Stomach (tissue), 9 donors: ENCODE measurements around the gene YBEY. TPM values are rescaled to one million over a fixed set of nuclear protein-coding genes. Genes with fewer than 3 reads are reported as not detected.

Experiments used
- DNase-seq, 2 donors: peaks; one replicate each; pipeline versions ENCODE4 v3.0.0 to v3.0.0-alpha.2; 2013 to 2019
- H3K27ac ChIP-seq, 5 donors: fragments of 200-600 bp in 4 of 5; sonication (generic) in 4 of 5; one replicate each; pipeline ENCODE4 v1.5.1; 2013 to 2019; ENCODE audit warnings: mild to moderate bottlenecking in 1 of 5, moderate library complexity in 1 of 5
- H3K27me3 ChIP-seq, 3 donors: fragments of 200-600 bp; sonication (generic); one replicate each; pipeline ENCODE4 v1.5.1; 2017 to 2019; ENCODE audit warnings: mixed run types in 1 of 3
- H3K36me3 ChIP-seq, 4 donors: fragments of 200-600 bp; sonication (generic); 1 replicate in 3 of 4; 2 replicates in 1 of 4; pipeline ENCODE4 v1.5.1; 2016 to 2019
- H3K4me1 ChIP-seq, 4 donors: fragments of 200-600 bp; sonication (generic); one replicate each; pipeline ENCODE4 v1.5.1; 2016 to 2019
- H3K4me3 ChIP-seq, 4 donors: fragments of 200-600 bp; sonication (generic) in 3 of 4; one replicate each; pipeline ENCODE4 v1.5.1; 2016 to 2019; ENCODE audit warnings: mild to moderate bottlenecking in 1 of 4
- H3K9me3 ChIP-seq, 4 donors: fragments of 200-600 bp; sonication (generic); one replicate each; pipeline ENCODE4 v1.5.1; 2016 to 2019
- EP300 ChIP-seq: sonication (generic); formaldehyde crosslinking; IDR thresholded peaks from one replicate; pipeline ENCODE4 v1.6.1; 2017; ENCODE audit warnings: antibody characterized with exemption
- POLR2A ChIP-seq, 4 donors: fragments of 450-650 bp; IDR thresholded peaks; one replicate each; pipeline ENCODE4 v1.6.1; 2016; ENCODE audit warnings: antibody characterized with exemption in 4 of 4, control low read depth in 2 of 4, mild to moderate bottlenecking in 1 of 4, moderate library complexity in 1 of 4
- POLR2AphosphoS5 ChIP-seq, 3 donors: sonication (generic); formaldehyde crosslinking; IDR thresholded peaks; one replicate each; pipeline ENCODE4 v1.6.1; 2016; ENCODE audit warnings: antibody characterized with exemption in 3 of 3
- WGBS, 5 donors: extraction: QIAGEN DNeasy Blood & Tissue Kit in 3 of 5; methylation state at CpG; one replicate each; pipeline versions ENCODE4 v1.1.5 to v1.1.7; 2013 to 2018; 5-methylcytosine and 5-hydroxymethylcytosine counted together
- intact Hi-C: fragments of 100-400 bp; cut with DNase I; formaldehyde crosslinking; loops from one replicate; pipeline ENCODE4 v1.15.1; 2023; ENCODE audit warnings: low total_unique reads
- polyA plus RNA-seq, 3 donors: library from polyadenylated mRNA; stranded (reverse); fragments of 200-250 nt; gene quantifications; one replicate each; pipeline ENCODE4 v1.2.3, GENCODE V29; 2013
- total RNA-seq, 5 donors: library from RNA; depleted of rRNA; stranded (reverse); fragments of >200 nt; gene quantifications; one replicate each; pipeline versions ENCODE4 v1.1.0 to v1.2.3, GENCODE V29; 2014 to 2016
- TF ChIP-seq, protein P1 (sequence below), 7 experiments: fragments of 450-650 bp in 4 of 7; fragments of 200-600 bp in 3 of 7; sonication (generic) in 3 of 7; IDR thresholded peaks; one replicate each; pipeline ENCODE4 v1.5.1; 2016 to 2019; ENCODE audit warnings: antibody characterized with exemption in 7 of 7, control low read depth in 2 of 7, mild to moderate bottlenecking in 1 of 7
- donor health status: healthy with polysubstance abuse.
- donor health status: Bipolar disorder and iron deficiency.
- donor health status: healthy.

Gene YBEY
- total and polyA plus RNA-seq, 8 donors, result 1.0 to 22.0 (median 12.9) TPM

DNA sequence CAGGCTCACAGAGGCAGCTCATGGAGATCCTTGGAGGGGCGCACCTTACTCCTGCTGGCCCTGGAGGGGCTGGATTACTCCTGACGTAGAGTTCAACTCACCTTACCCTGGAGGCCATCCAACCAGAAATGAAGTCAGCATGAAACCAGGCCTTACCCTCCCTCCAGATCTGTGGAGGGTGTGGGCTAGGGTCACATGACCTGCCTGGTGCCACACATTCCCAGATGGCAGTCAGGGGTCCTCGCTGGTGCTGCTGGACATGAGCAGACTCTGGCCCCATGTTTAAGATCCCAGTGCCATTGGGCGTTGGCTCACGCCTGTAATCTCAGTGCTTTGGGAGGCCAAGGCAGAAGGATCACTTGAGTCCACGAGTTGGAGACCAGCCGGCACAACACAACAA, 33.0 kb downstream of the YBEY start:
- Histone ChIP-seq H3K4me1 (peaks cover 15 to 48% (median 22%) of the 10 kb centered on the region in 4 donors), H3K27me3 (no peaks in the 10 kb centered on the region), H3K9me3 (no peaks in the 10 kb centered on the region), H3K36me3 (peaks cover 0 to 6% (median 1%) of the 10 kb centered on the region in 4 donors), H3K4me3 (no peak overlapping the region), H3K27ac (no peak overlapping the region)
- no peak for DNase-seq
- WGBS, 5 donors, result 89 to 98% (median 94%) methylated on average over 6 to 7 of the region's 7 CpGs
- TF ChIP-seq POLR2A (IDR thresholded peaks at IDR 0.05) (no peak), POLR2AphosphoS5 (IDR thresholded peaks at IDR 0.05) (no peak), EP300 (no peak)
- TF ChIP-seq, protein P1, sequence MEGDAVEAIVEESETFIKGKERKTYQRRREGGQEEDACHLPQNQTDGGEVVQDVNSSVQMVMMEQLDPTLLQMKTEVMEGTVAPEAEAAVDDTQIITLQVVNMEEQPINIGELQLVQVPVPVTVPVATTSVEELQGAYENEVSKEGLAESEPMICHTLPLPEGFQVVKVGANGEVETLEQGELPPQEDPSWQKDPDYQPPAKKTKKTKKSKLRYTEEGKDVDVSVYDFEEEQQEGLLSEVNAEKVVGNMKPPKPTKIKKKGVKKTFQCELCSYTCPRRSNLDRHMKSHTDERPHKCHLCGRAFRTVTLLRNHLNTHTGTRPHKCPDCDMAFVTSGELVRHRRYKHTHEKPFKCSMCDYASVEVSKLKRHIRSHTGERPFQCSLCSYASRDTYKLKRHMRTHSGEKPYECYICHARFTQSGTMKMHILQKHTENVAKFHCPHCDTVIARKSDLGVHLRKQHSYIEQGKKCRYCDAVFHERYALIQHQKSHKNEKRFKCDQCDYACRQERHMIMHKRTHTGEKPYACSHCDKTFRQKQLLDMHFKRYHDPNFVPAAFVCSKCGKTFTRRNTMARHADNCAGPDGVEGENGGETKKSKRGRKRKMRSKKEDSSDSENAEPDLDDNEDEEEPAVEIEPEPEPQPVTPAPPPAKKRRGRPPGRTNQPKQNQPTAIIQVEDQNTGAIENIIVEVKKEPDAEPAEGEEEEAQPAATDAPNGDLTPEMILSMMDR (IDR thresholded peaks at IDR 0.05), result no peak
- intact Hi-C loops, result no loop called here

DNA sequence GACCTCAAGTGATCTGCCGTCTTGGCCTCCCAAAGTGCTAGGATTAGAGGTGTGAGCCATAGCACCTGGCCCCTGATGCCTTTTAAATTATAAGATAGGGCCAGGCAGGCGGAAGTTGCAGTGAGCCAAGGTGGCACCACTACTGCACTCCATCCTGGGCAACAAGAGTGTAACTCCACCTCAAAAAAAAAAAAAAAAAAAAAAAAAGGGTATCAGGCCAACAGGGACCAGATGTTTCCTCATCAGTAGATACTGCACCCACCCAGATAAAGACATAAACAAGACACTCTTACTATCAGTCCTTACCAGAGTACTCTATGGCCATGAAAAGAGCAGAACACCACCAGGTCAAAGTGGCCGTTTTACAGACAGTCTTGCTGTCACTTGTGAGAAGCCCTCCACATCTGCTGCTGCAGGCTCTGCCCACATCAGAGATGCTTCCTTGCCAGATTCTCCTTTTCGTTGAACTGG, 34.2 kb downstream of the YBEY start:
- H3K36me3 ChIP-seq, result no peaks in the 10 kb centered on the region
- H3K27me3 ChIP-seq, result no peaks in the 10 kb centered on the region
- DNase-seq, result no peak
- TF ChIP-seq, protein P1 (IDR thresholded peaks at IDR 0.05), result no peak
- TF ChIP-seq EP300 (no peak), POLR2A (IDR thresholded peaks at IDR 0.05) (no peak), POLR2AphosphoS5 (IDR thresholded peaks at IDR 0.05) (no peak)
- no peak overlapping the region for H3K4me3 ChIP-seq
- WGBS, 5 donors, result 64 to 74% (median 70%) methylated on average over 4 of the region's 4 CpGs
- intact Hi-C loops, result no loop called here
- no peaks in the 10 kb centered on the region for H3K9me3 ChIP-seq
- no peak overlapping the region for H3K27ac ChIP-seq
- H3K4me1 ChIP-seq, result peaks cover 16 to 52% (median 29%) of the 10 kb centered on the region in 4 donors

DNA sequence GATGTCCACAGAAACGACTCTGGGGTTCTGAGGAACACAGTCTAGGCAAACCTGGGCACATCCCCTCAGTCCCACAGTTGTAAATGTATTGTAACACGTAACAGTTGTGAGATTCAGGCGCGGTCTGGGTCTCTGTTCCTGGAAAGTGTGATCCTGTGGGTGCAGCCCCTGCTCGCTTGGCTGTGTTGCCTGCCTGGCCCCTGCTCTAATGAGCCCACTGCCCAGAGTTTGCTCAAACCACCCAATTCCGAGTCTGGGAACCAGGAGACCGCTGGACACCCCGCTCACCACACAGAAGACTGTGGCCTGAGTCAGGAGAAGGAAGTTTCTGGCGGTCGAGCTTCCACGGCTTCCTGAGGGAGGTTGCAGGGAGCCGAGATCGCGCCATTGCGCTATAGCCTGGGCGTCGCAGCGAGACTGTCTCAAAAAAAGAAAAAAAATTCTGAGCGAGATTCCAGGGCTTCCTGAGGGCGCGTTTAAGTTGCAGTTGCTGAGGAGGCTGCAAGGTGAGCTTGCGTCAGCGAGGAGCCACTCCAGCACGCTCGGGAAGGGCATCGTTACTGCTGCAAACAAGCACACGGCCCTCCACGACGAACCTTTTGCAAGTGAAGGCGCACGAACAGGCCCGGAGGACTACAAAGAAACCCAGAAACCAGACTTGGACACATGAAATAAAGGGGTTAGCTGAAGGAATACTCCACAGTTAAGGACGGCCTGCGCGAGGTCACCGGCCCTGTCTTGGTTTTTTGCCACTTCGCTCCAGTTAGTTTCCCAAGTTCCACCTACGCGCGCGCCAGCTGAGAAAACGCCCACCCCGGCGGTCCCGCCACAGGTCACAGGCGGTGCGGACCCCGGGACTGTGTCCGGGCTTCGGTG, 36.4 kb downstream of the YBEY start:
- intact Hi-C loops, result no loop called here
- Histone ChIP-seq H3K27ac (peak overlapping the region in 3 of 5 donors; percentile 99 to 100 (median 99)), H3K27me3 (no peaks in the 10 kb centered on the region), H3K4me1 (peaks cover 21 to 64% (median 40%) of the 10 kb centered on the region in 4 donors), H3K36me3 (peaks cover 2 to 6% (median 5%) of the 10 kb centered on the region in 4 donors), H3K4me3 (peak overlapping the region; percentile 97 to 99 (median 98)), H3K9me3 (no peaks in the 10 kb centered on the region)
- WGBS, 5 donors, result 3 to 4% (median 4%) methylated on average over 47 to 50 of the region's 50 CpGs
- TF ChIP-seq, protein P1 (IDR thresholded peaks at IDR 0.05), result no peak
- TF ChIP-seq POLR2AphosphoS5 (IDR thresholded peaks at IDR 0.05) (no peak), POLR2A (IDR thresholded peaks at IDR 0.05) (no peak), EP300 (no peak)
- DNase-seq, result peak in 1 of 2 donors; percentile 45

DNA sequence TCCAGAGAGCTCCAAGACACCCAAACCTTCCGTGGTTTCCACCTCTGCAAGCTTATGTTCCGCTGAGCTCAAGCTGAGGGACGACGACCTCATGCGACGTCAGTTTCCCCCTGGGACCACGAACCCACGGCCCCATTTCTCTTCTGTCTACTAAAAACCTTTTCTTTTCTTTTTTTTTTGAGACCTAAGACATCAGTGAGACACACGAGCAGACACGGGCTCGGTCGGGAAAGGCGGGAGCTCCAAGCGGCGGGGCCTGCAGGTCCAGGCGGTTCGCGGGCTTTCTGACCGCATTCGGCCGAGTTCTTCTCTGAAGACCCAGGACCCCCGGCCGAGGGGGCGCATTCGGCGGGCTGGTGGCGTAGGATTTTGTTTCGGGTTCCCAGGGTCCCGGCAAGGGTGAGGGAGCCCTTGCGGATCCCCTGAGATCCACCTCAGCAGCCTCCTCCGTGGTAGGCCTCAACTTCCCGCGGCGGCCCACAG, 37.1 kb downstream of the YBEY start:
- TF ChIP-seq POLR2AphosphoS5 (IDR thresholded peaks at IDR 0.05) (no peak), POLR2A (IDR thresholded peaks at IDR 0.05) (no peak), EP300 (no peak)
- TF ChIP-seq, protein P1 (IDR thresholded peaks at IDR 0.05), result no peak
- Histone ChIP-seq H3K36me3 (peaks cover 8 to 12% (median 10%) of the 10 kb centered on the region in 4 donors), H3K9me3 (no peaks in the 10 kb centered on the region), H3K27ac (peak overlapping the region in 4 of 5 donors; percentile 99 to 100 (median 99)), H3K4me1 (peaks cover 21 to 58% (median 40%) of the 10 kb centered on the region in 4 donors), H3K4me3 (peak overlapping the region; percentile 97 to 99 (median 98)), H3K27me3 (no peaks in the 10 kb centered on the region)
- intact Hi-C loops, result no loop called here
- 0 to 1% (median 0%) methylated on average over 22 to 34 of the region's 34 CpGs for WGBS, 5 donors
- DNase-seq, result no peak
